Measurements from ENCODE around the gene SYNPO2.

The SYNPO2 gene

GRCh38 chr4:119070301-119070700, 181.6 kb downstream of the SYNPO2 start:
- DNase-seq (ENCODE audit: low read depth): no peak
- no peak overlapping the region for H3K4me3 ChIP-seq (ENCODE audit: low read length)
- TF ChIP-seq CTCF (conservative IDR thresholded peaks at IDR 0.05; ENCODE audit: low read depth, low read length): no peak

- no peak overlapping the region for H3K4me3 ChIP-seq (ENCODE audit: low read length)
- no peak for TF ChIP-seq CTCF (conservative IDR thresholded peaks at IDR 0.05; ENCODE audit: low read depth, low read length)
- no peak for DNase-seq (ENCODE audit: low read depth)
Measured at GRCh38 chr4:119080721-119081541, 192.3 kb downstream of the SYNPO2 start.

- no peak for TF ChIP-seq CTCF (conservative IDR thresholded peaks at IDR 0.05; ENCODE audit: low read depth, low read length)
- H3K4me3 ChIP-seq (ENCODE audit: low read length): no peak overlapping the region
- DNase-seq (ENCODE audit: low read depth): no peak
Measured at GRCh38 chr4:119081542-119081859, 192.8 kb downstream of the SYNPO2 start.

- no peak for DNase-seq (ENCODE audit: low read depth)
- TF ChIP-seq CTCF (conservative IDR thresholded peaks at IDR 0.05; ENCODE audit: low read depth, low read length): no peak
- no peak overlapping the region for H3K4me3 ChIP-seq (ENCODE audit: low read length)
Measured at GRCh38 chr4:119081943-119082342, 193.3 kb downstream of the SYNPO2 start.

- DNase-seq (ENCODE audit: low read depth): no peak
- no peak for TF ChIP-seq CTCF (conservative IDR thresholded peaks at IDR 0.05; ENCODE audit: low read depth, low read length)
- no peak overlapping the region for H3K4me3 ChIP-seq (ENCODE audit: low read length)
Measured at GRCh38 chr4:119082661-119083060, 194.0 kb downstream of the SYNPO2 start.

GRCh38 chr4:119084513-119084912, 195.9 kb downstream of the SYNPO2 start:
- H3K4me3 ChIP-seq (ENCODE audit: low read length): no peak overlapping the region
- no peak for DNase-seq (ENCODE audit: low read depth)
- TF ChIP-seq CTCF (conservative IDR thresholded peaks at IDR 0.05; ENCODE audit: low read depth, low read length): no peak

GRCh38 chr4:119087121-119087520, 198.5 kb downstream of the SYNPO2 start:
- no peak overlapping the region for H3K4me3 ChIP-seq (ENCODE audit: low read length)
- peak; percentile 36 for TF ChIP-seq CTCF (conservative IDR thresholded peaks at IDR 0.05; ENCODE audit: low read depth, low read length)
- DNase-seq (ENCODE audit: low read depth): no peak
